ENCODE results near the gene CAVIN3.

- TF ChIP-seq NR2C2 (CRISPR knock-in tag; IDR thresholded peaks at IDR 0.05) (no peak), CTCF (IDR thresholded peaks at IDR 0.05) (no peak), ZNF121 (CRISPR knock-in tag; IDR thresholded peaks at IDR 0.05) (no peak), GTF2I (CRISPR knock-in tag; conservative IDR thresholded peaks at IDR 0.05) (no peak), NR1H2 (CRISPR knock-in tag; IDR thresholded peaks at IDR 0.05) (no peak), SP1 (CRISPR knock-in tag; conservative IDR thresholded peaks at IDR 0.05) (no peak), PRDM15 (CRISPR knock-in tag; IDR thresholded peaks at IDR 0.05) (no peak), ZNF317 (CRISPR knock-in tag; IDR thresholded peaks at IDR 0.05; ENCODE audit: borderline replicate concordance, low read depth) (no peak), ZNF512 (CRISPR knock-in tag; IDR thresholded peaks at IDR 0.05; ENCODE audit: borderline replicate concordance) (no peak), ESRRA (CRISPR knock-in tag; IDR thresholded peaks at IDR 0.05; ENCODE audit: borderline replicate concordance) (no peak), RORB (CRISPR knock-in tag; IDR thresholded peaks at IDR 0.05) (no peak), ATF2 (CRISPR knock-in tag; IDR thresholded peaks at IDR 0.05; ENCODE audit: borderline replicate concordance, low read depth) (no peak), FOXJ3 (CRISPR knock-in tag; IDR thresholded peaks at IDR 0.05; ENCODE audit: borderline replicate concordance) (no peak)
- TF ChIP-seq, protein P1, sequence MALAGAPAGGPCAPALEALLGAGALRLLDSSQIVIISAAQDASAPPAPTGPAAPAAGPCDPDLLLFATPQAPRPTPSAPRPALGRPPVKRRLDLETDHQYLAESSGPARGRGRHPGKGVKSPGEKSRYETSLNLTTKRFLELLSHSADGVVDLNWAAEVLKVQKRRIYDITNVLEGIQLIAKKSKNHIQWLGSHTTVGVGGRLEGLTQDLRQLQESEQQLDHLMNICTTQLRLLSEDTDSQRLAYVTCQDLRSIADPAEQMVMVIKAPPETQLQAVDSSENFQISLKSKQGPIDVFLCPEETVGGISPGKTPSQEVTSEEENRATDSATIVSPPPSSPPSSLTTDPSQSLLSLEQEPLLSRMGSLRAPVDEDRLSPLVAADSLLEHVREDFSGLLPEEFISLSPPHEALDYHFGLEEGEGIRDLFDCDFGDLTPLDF (CRISPR knock-in tag; IDR thresholded peaks at IDR 0.05) = no peak
Measured at GRCh38 chr11:6332066-6332465, 11.8 kb upstream of the CAVIN3 start.

Data from WTC11 (cell line).